Suppressor macrophage treated with lipopolysaccharide for 4 hours (primary cell): ENCODE results near the gene EFNA4.
A peak's percentile ranks its signal among the peaks of the same experiment; 100 is the strongest.

Source experiments
- DNase-seq: peaks from one replicate; pipeline ENCODE4 v3.0.0-alpha.2; 2020

Gene EFNA4

DNA sequence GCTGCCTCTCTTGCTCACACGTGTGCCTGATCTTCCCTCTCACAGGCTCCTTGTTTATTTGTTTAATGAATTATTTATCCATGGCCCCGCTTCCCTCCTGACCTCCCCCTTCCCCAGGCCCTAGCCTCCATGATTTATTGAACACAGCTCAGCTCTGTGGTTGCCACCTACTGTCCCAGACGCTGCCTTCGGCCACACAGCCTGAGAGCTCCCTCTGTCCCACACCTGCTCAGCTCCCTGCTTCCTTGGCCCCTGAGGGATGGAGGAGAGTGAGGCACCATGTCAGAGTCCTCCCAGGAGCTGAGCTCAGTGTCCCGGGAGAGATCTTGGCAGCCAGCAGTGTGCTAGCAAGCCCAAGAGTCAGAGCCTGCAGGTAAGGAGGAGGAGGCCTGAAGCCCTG, 12.0 kb downstream of the EFNA4 start:
- no peak for DNase-seq

- DNase-seq, result no peak
Observed at GRCh38 chr1:155076371-155076770, 12.8 kb downstream of the EFNA4 start.

DNA sequence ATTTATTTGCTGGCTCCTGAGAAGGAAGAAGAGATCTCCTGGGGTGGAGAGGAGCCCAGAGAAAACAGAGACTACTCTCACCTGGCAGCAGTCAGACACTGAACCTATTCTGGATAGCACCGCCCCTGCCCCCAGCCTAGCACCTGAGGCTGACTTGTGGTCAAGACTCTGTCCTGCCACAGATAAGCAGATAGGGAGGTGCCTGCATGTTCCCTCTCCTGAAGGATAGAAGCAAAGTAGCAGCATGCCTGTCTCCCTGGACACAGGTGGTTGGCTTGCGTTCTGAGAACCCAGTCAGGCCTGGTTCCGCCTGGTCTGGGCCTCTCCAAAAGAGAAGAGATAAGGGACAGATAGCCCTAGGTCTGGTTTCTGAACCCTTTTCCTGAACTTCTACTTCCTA, 13.8 kb downstream of the EFNA4 start:
- no peak for DNase-seq

- no peak for DNase-seq
Observed at GRCh38 chr1:155077758-155078445, 14.4 kb downstream of the EFNA4 start.

DNA sequence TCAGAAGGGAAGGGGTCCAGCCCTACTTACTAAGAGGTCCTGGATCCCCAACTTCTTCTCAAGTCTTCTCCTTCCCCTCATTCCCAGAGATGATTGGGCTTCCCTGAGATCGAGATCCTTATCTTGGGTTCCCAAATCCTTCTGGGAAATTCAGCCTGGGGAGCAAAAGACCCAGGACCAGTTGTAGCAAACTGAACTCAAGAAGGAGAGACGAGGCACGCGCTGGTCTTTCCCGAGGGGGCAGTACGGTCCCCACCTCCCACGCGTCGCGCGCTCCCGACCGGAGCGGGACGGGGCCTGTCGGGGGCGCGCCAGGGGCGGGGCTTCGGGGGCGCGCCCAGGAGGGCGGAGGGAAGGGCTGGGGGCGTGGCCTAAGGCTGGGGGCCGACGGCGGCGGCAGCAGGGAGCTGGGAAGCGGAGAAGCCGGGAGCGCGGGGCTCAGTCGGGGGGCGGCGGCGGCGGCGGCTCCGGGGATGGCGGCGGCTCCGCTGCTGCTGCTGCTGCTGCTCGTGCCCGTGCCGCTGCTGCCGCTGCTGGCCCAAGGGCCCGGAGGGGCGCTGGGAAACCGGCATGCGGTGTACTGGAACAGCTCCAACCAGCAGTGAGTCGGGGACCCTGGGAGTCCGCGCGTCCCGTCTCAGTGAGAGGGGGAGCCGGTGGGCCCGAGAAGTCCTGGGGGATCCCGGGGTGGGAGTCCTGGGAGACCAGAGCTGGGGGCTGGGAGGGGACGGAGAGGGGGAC, 15.1 kb downstream of the EFNA4 start, which contains the start of gene EFNA3:
TSS of gene EFNA3 (plus strand) at position 369 of the 741 bp plus-strand sequence. CDS start at position 474, 105 bp downstream.
- DNase-seq, result peak; percentile 74

DNA sequence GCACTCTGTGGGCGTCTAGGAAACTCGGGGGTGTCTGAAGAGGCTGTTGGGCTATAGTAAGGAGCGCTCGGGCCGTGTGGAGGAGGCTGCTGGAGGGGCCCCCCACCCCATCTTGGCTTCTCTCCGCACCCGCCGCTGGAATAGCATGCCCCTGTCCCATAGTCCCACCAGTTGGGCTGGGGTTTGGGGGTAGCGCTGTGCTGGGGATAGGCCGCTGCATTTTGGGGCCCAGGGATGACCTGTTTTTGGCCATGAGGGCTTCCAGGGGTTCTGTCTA, 15.6 kb downstream of the EFNA4 start:
- DNase-seq, result no peak

DNA sequence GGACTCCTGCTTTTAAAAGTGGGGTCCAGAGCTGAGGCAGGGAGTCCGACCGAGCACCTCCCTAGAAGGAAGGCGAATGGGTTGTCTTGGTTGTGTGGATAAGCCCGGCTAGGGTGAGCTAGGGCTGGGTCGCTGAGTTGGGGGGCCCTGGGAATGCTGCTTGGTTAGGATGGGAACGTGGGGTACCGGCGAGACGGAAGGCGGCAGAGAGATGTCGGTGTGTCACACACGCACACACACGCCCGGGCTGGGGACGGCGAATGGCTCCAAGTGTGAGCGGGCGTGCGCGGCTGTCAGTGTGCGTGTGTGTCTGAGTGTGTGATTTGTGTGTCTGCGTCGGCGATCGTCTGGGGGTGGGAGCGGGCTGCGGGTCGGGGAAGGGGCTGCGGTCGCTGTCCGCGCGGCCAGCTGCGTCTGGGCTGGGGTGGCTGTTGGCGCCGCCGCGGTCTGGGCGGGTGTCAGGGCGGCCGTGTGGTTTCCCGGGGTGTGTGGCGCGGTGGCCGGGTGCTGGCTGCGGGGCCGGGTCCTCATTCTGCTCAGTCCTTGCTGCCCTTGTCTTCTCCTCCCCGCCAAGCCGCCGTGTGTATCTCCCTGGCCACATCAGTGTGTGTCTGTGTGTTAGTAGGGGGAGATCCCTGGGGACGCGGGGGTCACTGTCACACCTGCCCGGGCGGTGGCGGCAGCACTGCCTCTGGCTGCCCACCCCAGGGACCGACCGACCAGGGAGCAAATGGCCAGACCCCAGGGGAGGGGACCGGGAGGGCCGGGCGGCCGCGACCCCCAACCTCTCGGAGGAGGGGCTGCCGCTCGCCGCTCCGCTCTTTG, 16.2 kb downstream of the EFNA4 start:
- DNase-seq, result no peak

DNA sequence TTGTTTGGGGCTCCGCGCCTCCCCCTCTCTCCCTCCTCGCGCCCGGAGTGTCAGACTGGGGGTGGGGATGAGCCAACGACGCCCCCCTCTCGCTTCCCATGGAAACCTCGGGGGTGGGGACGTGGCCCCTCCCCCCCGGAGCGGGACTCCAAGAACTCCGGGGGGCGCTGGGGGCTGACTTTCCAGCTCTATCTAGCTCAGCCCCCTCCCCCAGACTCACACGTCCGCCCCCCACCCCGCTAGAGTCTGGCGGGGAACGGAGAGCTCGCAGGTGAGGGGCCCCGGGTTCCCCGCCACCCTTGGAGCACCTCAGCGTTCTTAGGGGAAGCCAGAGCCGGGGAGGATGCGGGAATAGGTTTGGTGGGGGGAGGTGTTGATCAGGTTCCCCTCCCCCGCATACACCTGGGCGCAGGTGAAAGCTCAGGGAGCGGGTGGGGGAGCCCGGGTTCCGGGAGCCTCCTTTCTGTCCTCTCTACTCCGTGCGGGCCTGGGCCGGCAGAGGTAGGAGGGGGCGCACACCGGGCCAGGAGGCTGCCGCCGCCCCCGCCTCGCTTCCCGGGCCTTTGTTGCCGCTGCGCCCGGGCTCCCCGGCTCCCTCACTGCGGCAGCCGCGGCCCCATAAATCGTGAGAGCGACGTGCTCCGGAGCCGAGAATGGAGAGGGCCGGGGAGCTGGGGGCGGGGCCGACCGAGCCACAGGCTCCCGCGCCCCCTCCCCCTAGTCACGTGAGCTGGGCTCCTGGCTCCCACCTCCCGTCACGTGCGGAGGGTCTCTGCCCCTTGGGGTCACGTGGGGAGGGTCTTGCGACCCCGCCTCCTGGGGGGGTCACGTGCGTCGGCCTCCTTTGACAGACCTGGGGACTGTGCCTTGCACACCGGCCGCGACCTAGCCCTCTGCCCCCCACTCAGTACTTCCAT, 17.0 kb downstream of the EFNA4 start:
- DNase-seq, result no peak

DNA sequence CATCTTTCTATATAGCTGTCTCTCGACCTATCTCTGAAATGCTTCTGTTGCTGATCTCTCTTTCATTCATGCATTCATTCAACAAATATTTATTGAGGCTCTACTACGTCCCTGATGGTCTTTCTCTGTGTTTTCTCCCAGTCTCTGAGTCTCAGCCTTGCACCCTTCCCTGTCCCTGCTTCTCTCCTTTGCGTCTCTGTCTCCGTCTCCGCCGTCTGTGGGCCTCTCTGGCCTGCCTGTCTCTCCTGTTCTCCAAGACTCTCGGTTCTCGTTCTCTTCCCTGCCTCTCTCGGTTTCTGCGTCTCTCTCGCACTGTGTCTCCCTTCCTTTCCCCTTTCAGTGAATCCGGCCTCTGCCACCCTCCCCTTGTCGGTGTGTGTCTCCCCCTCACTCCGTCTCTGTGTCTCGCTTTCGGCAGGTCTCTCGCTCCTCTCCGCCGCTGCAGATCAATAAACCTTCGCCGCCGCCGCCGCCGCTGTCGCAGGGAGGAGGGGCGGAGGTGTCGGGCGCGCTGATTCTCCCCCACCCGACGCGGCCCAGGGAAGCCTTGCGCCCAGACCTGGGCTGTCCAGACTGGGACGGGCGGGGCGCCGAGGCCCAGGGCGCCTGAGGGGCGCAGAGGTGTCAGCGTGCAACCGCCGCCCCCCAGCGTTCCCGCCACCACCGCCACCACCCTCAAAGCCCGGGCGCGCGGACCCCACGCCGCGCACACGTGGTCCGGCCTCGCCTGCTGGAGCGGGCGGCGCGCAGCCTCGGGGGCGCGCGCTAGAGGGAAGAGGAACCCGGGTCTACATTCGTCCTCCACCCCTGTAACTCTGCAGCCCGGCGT, 18.1 kb downstream of the EFNA4 start:
- DNase-seq, result peak; percentile 23

DNA sequence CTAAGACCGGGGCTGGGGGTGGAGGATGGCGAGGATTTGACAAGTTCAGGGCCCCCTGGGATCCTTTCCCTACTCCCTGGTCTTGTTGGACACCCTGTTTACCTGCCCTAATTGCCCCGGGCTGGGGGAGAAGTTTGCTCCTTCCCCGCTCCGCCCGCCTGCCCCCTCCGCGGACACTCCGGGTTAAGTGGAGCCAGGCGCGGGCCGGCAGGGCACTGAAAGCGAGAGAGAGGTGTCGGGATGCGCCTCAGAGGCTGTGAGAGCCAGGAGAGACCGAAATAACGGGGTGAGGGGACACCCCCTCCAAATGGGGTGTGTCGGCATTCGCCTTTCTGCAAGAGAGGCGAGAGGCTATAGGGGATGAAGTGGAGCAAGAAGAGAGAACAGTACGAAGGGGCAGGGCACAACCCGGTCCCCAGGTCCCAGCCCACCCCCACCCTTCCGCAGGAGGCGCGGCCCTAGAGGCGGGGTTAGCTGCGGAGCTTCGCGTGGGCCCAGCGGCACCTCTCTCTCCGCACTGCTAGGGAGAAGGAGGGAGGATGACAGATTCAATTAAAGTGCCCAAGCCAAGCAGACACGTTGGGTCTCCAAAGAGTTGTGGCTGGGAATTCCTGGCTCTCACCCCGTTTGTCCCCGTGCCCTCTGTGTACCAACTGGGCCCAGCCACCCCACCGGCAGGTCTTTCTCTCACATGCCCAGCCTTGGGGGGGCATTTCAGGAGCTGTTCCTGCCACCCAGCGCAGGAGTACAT, 18.9 kb downstream of the EFNA4 start:
- DNase-seq, result no peak

DNA sequence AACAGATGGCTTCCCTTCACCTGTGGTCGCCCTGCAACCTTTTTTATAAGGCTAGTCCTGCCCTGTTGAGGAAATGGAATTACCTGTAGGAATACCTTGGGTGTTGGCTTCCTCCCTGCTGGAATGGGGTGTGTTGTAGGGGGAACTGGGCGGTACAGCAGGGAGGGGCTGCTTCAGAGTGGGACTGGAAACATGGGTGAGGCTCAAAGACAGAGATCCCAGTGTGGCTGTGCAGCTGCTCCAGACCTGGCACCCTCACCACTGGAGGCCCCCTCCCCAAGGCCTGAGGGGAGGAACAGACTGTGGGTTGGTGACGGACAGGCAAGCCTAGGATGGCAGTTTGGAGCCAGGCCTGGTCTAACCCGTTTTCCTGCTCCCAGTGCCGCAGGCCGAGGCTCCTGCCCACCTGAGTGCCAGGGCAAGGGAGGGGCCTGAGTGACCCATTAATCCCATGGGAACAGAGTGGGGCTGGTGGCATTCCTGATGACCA, 19.6 kb downstream of the EFNA4 start:
- no peak for DNase-seq

- DNase-seq, result peak; percentile 51
Observed at GRCh38 chr1:155083865-155084721, 20.6 kb downstream of the EFNA4 start.

DNA sequence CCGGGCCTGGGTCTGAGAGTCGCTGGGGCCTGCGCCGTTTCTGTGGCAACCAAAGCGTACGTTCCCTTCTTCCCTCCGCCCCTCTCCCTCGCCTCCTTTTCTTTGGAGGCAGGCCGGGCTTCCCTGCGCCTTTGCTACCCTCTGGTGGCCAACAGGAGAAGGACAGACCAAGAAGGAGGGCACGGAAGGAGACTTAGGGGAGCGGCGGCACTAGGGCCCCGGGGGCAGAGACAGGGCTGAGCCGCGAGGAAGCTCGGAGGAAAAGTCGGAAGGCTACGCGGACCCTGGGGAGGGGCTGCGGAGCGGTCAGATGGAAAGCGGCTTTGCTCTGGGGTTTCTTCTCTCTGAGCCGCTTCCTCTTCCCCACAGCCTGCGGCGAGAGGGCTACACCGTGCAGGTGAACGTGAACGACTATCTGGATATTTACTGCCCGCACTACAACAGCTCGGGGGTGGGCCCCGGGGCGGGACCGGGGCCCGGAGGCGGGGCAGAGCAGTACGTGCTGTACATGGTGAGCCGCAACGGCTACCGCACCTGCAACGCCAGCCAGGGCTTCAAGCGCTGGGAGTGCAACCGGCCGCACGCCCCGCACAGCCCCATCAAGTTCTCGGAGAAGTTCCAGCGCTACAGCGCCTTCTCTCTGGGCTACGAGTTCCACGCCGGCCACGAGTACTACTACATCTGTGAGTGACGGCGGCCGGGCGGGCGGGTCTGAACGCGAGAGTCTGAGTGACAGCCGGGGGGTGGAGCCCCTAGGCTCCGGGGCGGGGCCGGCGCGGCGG, 21.4 kb downstream of the EFNA4 start:
- DNase-seq, result peak; percentile 95

- peak; percentile 63 for DNase-seq
Observed at GRCh38 chr1:155085504-155086127, 22.1 kb downstream of the EFNA4 start.

GRCh38 chr1:155086128-155086741, 22.7 kb downstream of the EFNA4 start:
- peak; percentile 68 for DNase-seq

GRCh38 chr1:155086856-155087535, 23.5 kb downstream of the EFNA4 start:
- no peak for DNase-seq
